Muscle of leg (tissue), 11 donors: ENCODE data around the gene CPA3. TPM values are rescaled to one million over a fixed set of nuclear protein-coding genes. Genes with fewer than 3 reads are reported as not detected.
A peak's percentile ranks its signal among the peaks of the same experiment; 100 is the strongest.

Source experiments
- DNase-seq: peaks from one replicate; pipeline ENCODE4 v3.0.0; 2013
- H3K27ac ChIP-seq: one replicate; pipeline ENCODE4 v1.5.1; 2013; ENCODE audit warnings: mild to moderate bottlenecking, low read length, control low read depth
- H3K27me3 ChIP-seq: one replicate; pipeline ENCODE4 v1.6.1; 2013; ENCODE audit warnings: low read length; ENCODE audit not compliant: control insufficient read depth, insufficient read depth
- H3K36me3 ChIP-seq: one replicate; pipeline ENCODE4 v1.6.1; 2013; ENCODE audit warnings: low read length; ENCODE audit not compliant: control insufficient read depth, insufficient read depth
- H3K4me1 ChIP-seq: one replicate; pipeline ENCODE4 v1.6.1; 2013; ENCODE audit warnings: low read length; ENCODE audit not compliant: control insufficient read depth, insufficient read depth
- H3K4me3 ChIP-seq: one replicate; pipeline ENCODE4 v1.5.1; 2013; ENCODE audit warnings: low read length, control low read depth
- H3K9me3 ChIP-seq: replicated peaks from 2 replicates; pipeline ENCODE4 v1.6.1; 2013; ENCODE audit warnings: low read depth, low read length; ENCODE audit not compliant: control insufficient read depth
- WGBS: methylation state at CpG from one replicate; pipeline ENCODE4 v1.1.5; 2013; ENCODE audit warnings: missing lambda C conversion rate; ENCODE audit not compliant: insufficient coverage; 5-methylcytosine and 5-hydroxymethylcytosine counted together
- polyA plus RNA-seq, 8 donors: library from polyadenylated mRNA; unstranded; fragments of 120-200 nt; gene quantifications; one replicate each; pipeline versions ENCODE4 v1.2.1 to v1.2.3, GENCODE V29; 2013; ENCODE audit warnings: inconsistent platforms in 1 of 8, low replicate concordance in 1 of 8; ENCODE audit not compliant: insufficient read length in 8 of 8, insufficient read depth in 1 of 8
- total RNA-seq: library from RNA; stranded (reverse); fragments of 120-200 nt; gene quantifications from one replicate; pipeline ENCODE4 v1.2.4, GENCODE V29; 2013

Gene CPA3
- total and polyA plus RNA-seq, 9 donors = 0.75 to 3.1 (median 1.3) TPM

GRCh38 chr3:148937467-148938255 lies 72.6 kb downstream of the CPA3 start:
- Histone ChIP-seq H3K27me3 (no peaks in the 10 kb centered on the region), H3K27ac (no peak overlapping the region), H3K36me3 (no peaks in the 10 kb centered on the region), H3K4me1 (no peaks in the 10 kb centered on the region), H3K4me3 (no peak overlapping the region), H3K9me3 (no peaks in the 10 kb centered on the region)
- DNase-seq = no peak
- WGBS = 80% methylated on average over 1 of the region's 10 CpGs

- no CpG with 5 or more reads among the region's 2 CpGs for WGBS
- H3K27me3 ChIP-seq = no peaks in the 10 kb centered on the region
- H3K9me3 ChIP-seq = no peaks in the 10 kb centered on the region
- H3K27ac ChIP-seq = no peak overlapping the region
- no peak overlapping the region for H3K4me3 ChIP-seq
- no peak for DNase-seq
- no peaks in the 10 kb centered on the region for H3K4me1 ChIP-seq
- no peaks in the 10 kb centered on the region for H3K36me3 ChIP-seq
These were observed 73.2 kb downstream of the CPA3 start for GRCh38 chr3:148938306-148938705.

- no peaks in the 10 kb centered on the region for H3K36me3 ChIP-seq
- H3K27ac ChIP-seq = no peak overlapping the region
- H3K4me1 ChIP-seq = no peaks in the 10 kb centered on the region
- WGBS = no CpG with 5 or more reads among the region's 7 CpGs
- no peaks in the 10 kb centered on the region for H3K27me3 ChIP-seq
- H3K4me3 ChIP-seq = no peak overlapping the region
- no peaks in the 10 kb centered on the region for H3K9me3 ChIP-seq
- DNase-seq = no peak
These were observed 73.8 kb downstream of the CPA3 start for GRCh38 chr3:148938936-148939335.

GRCh38 chr3:148940983-148941382 lies 75.9 kb downstream of the CPA3 start:
- Histone ChIP-seq H3K9me3 (no peaks in the 10 kb centered on the region), H3K4me3 (no peak overlapping the region), H3K36me3 (no peaks in the 10 kb centered on the region), H3K27me3 (no peaks in the 10 kb centered on the region), H3K27ac (no peak overlapping the region), H3K4me1 (no peaks in the 10 kb centered on the region)
- DNase-seq = no peak
- 79% methylated on average over 1 of the region's 3 CpGs for WGBS

- DNase-seq = peak; percentile 86
- no peak overlapping the region for H3K4me3 ChIP-seq
- no peak overlapping the region for H3K27ac ChIP-seq
- no peaks in the 10 kb centered on the region for H3K27me3 ChIP-seq
- no peaks in the 10 kb centered on the region for H3K36me3 ChIP-seq
- no peaks in the 10 kb centered on the region for H3K9me3 ChIP-seq
- WGBS = no CpG with 5 or more reads among the region's 2 CpGs
- H3K4me1 ChIP-seq = no peaks in the 10 kb centered on the region
These were observed 78.6 kb downstream of the CPA3 start for GRCh38 chr3:148943506-148944205.

GRCh38 chr3:148945116-148945515 lies 80.0 kb downstream of the CPA3 start:
- no CpG with 5 or more reads among the region's 2 CpGs for WGBS
- H3K4me3 ChIP-seq = no peak overlapping the region
- DNase-seq = no peak
- H3K36me3 ChIP-seq = no peaks in the 10 kb centered on the region
- no peaks in the 10 kb centered on the region for H3K9me3 ChIP-seq
- H3K27ac ChIP-seq = no peak overlapping the region
- no peaks in the 10 kb centered on the region for H3K27me3 ChIP-seq
- H3K4me1 ChIP-seq = no peaks in the 10 kb centered on the region

Other genes with a start within 250 kb of the CPA3 start
- 23.7 TPM for gene AGTR1, start 167.4 kb upstream of the CPA3 start, total RNA-seq
- 10 to 100 TPM; 20.2 to 30.7 (median 22.3) TPM for gene AGTR1, start 167.4 kb upstream of the CPA3 start, polyA plus RNA-seq
- gene CPB1, start 37.5 kb upstream of the CPA3 start, total RNA-seq = 2.4 TPM
- gene CPB1, start 37.5 kb upstream of the CPA3 start, polyA plus RNA-seq = 1 to 10 TPM in 6 of 8 donors, under 1 TPM in 2; 0.55 to 1.4 (median 1.1) TPM
- gene GYG1, start 126.2 kb downstream of the CPA3 start, total RNA-seq = 33.1 TPM
- gene GYG1, start 126.2 kb downstream of the CPA3 start, polyA plus RNA-seq = 10 to 100 TPM; 50.6 to 74.3 (median 62.3) TPM
- gene HLTF, start 221.2 kb downstream of the CPA3 start, total RNA-seq = 24.6 TPM
- 10 to 100 TPM; 14.7 to 20.7 (median 18.3) TPM for gene HLTF, start 221.2 kb downstream of the CPA3 start, polyA plus RNA-seq